ENCODE results near the gene TFAP2B. TPM values are rescaled to one million over a fixed set of nuclear protein-coding genes. Genes with fewer than 3 reads are reported as not detected.

The TFAP2B gene
- total RNA-seq, 1 donor from 2014 or later = not detected

GRCh38 chr6:50831186-50831585 lies 12.5 kb downstream of the TFAP2B start:
- Histone ChIP-seq H3K9me3 (no peaks in the 10 kb centered on the region), H3K27me3 (peaks cover 3% of the 10 kb centered on the region), H3K27ac (no peak overlapping the region), H3K4me3 (no peak overlapping the region), H3K36me3 (no peaks in the 10 kb centered on the region), H3K4me1 (no peaks in the 10 kb centered on the region)
- DNase-seq (ENCODE audit: low spot score in 2 of 2) = no peak
- intact Hi-C loops (cut with DNase I) = no loop called here
- no peak for TF ChIP-seq CTCF (IDR thresholded peaks at IDR 0.05)

- H3K27me3 ChIP-seq = peaks cover 5% of the 10 kb centered on the region
- H3K4me1 ChIP-seq = no peaks in the 10 kb centered on the region
- no peaks in the 10 kb centered on the region for H3K9me3 ChIP-seq
- intact Hi-C loops (cut with DNase I) = no loop called here
- H3K4me3 ChIP-seq = no peak overlapping the region
- no peak for DNase-seq (ENCODE audit: low spot score in 2 of 2)
- TF ChIP-seq CTCF (IDR thresholded peaks at IDR 0.05) = no peak
- no peaks in the 10 kb centered on the region for H3K36me3 ChIP-seq
- no peak overlapping the region for H3K27ac ChIP-seq
Observed at GRCh38 chr6:50832912-50833311, 14.2 kb downstream of the TFAP2B start.

- Histone ChIP-seq H3K4me1 (no peaks in the 10 kb centered on the region), H3K27ac (no peak overlapping the region), H3K9me3 (no peaks in the 10 kb centered on the region), H3K27me3 (peaks cover 5% of the 10 kb centered on the region), H3K36me3 (no peaks in the 10 kb centered on the region), H3K4me3 (no peak overlapping the region)
- intact Hi-C loops (cut with DNase I) = no loop called here
- TF ChIP-seq CTCF (IDR thresholded peaks at IDR 0.05) = no peak
- no peak for DNase-seq (ENCODE audit: low spot score in 2 of 2)
Observed at GRCh38 chr6:50834929-50835410, 16.3 kb downstream of the TFAP2B start.

DNA sequence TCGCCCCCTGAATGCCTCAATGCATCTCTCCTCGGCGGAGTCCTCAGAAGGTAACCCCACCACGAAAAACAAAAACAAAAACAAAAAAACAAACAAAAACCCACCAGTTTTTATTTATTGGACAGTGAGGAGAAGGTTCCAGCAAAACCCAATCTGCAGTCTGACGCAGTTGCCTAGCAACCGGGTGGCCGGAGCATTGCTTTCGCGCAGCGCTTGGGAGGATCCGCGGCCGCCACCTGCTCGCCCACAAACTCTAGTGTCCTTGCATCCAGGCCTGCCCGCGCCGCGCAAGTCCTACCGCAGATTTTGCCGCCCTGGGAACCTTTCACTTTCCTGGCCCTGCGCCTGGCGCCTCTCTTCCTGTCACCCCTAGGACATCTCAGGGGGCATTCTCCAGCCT lies 17.6 kb downstream of the TFAP2B start:
- Histone ChIP-seq H3K36me3 (no peaks in the 10 kb centered on the region), H3K4me1 (no peaks in the 10 kb centered on the region), H3K27me3 (peaks cover 5% of the 10 kb centered on the region), H3K4me3 (no peak overlapping the region), H3K9me3 (no peaks in the 10 kb centered on the region), H3K27ac (no peak overlapping the region)
- TF ChIP-seq CTCF (IDR thresholded peaks at IDR 0.05) = no peak
- DNase-seq (ENCODE audit: low spot score in 2 of 2) = no peak
- intact Hi-C loops (cut with DNase I) = no loop called here

DNA sequence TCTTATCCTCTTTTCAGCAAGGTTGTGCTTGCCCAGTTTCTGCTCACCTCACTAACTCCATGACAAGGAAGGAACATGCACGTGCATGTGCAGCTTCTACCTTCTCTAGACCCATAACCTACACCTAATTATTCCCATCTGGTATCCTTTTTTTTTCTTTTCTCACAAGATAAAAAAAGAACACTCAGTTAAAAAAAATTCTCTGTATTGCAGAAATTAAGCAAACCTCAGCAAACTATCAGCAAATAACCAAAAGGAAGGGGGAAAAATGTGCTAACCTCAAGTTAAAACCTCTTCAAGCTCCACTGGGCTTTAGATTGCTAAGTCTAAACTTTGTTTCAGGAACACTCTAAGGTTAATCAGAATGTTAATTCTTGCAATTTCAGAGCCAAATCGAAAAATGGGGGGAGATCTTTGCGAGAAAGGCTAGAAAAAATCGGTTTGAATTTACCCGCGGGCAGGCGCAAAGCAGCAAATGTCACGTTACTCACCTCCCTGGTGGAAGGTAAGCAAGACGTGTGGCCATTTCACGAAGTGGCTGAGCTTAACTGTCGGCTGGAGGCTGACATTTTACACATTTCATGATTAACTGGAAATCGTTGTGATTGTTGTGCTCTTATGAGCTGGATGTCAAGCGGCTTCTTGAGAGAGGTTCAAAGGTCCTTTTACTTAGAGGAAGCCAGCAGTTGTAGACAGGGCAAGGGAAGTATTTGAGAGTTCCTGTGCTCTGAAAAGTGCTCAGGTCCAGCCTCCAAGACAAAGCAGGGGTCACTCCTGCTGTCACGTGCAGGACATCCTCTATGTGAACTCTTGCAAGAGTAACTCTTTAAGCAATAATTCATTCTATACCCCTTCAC lies 19.1 kb downstream of the TFAP2B start:
- no peak for TF ChIP-seq CTCF (IDR thresholded peaks at IDR 0.05)
- Histone ChIP-seq H3K27me3 (peaks cover 5% of the 10 kb centered on the region), H3K36me3 (no peaks in the 10 kb centered on the region), H3K9me3 (no peaks in the 10 kb centered on the region), H3K27ac (no peak overlapping the region), H3K4me1 (no peaks in the 10 kb centered on the region), H3K4me3 (no peak overlapping the region)
- DNase-seq (ENCODE audit: low spot score in 2 of 2) = no peak
- intact Hi-C loops (cut with DNase I) = no loop called here

Data from ascending aorta (tissue), 2 donors.